Measurements from ENCODE around the gene MCM10.

DNA sequence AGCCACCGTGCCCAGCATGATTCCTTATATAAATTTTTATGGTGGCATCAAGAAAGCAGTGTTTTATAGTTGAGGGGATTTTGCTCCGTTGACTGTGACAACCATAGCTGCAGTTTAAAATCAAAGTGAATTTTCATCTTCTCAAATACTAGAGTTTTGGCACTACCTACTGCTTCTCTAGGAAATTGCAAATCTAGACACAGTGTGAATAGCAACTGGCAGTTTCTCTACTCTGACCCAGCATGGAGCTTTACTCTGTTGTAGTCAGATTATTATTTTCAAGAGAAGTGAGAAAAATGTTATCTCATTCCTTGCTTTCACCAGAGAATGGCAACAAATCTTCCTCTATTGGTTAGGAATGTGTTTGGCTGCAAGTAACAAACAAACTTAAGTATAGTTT is 22.9 kb downstream of the MCM10 start:
- TF ChIP-seq EZH2 (IDR thresholded peaks at IDR 0.05) (no peak), POLR2AphosphoS5 (IDR thresholded peaks at IDR 0.05; ENCODE audit: borderline replicate concordance, low read depth, low read length) (no peak)
